ENCODE measurements around the gene PRKG1.

DNA sequence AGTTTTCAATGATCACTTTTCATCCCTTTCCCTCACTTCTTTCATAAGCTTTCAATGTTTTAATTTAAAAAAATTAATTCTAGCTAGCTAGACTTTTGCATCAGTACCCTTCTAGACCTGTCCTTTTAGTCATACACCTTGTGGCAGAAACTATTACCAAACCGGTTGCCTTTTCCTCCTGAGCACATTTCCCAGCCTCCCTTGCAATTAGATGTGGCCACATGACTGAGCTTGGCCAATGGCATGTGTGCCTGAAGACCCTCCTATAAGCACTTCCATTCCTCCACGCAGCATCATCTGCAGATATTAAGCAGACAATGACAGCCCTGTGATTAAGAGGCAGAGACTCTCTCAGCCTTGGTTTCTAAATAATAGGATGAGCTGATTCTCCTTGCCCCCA lies 1252.1 kb downstream of the PRKG1 start:
- no peak for TF ChIP-seq EZH2 (IDR thresholded peaks at IDR 0.05; ENCODE audit: insufficient read depth, poor library complexity, severe bottlenecking)
- no peak for TF ChIP-seq EZH2phosphoT487 (IDR thresholded peaks at IDR 0.05; ENCODE audit: insufficient read depth, low read depth)

All from GM23248 (cell line).